HCT116 (cell line): Measurements from ENCODE around the gene FRMD3. TPM values are rescaled to one million over a fixed set of nuclear protein-coding genes. Genes with fewer than 3 reads are reported as not detected.

Experiments used
- ATAC-seq: fragments of 200-7000 bp; cut with Tn5 transposase; 2 replicates; pipeline ENCODE4 v1.9.1; 2020; ENCODE audit warnings: mild to moderate bottlenecking, moderate library complexity
- BruUV-seq: library from RNA; stranded (reverse); fragments of 400-500 nt; replicated peaks from 2 replicates; lab custom pipeline; 2021; lab: Mats Ljungman, UMichigan
- CTCF ChIA-PET: fragments of 300-600 bp; sonication (Branson Sonifier 250); formaldehyde crosslinking; loops from one replicate; lab custom pipeline; 2021; ENCODE audit warnings: antibody characterized with exemption; lab: Charles Lee
- POLR2A ChIA-PET: fragments of 300-600, 350-600 bp; sonication (Branson Sonifier 250); formaldehyde crosslinking; loops from one replicate; lab custom pipeline; 2021; ENCODE audit warnings: antibody characterized with exemption; lab: Charles Lee
- RAD21 ChIA-PET, 2 experiments: fragments of 300-600 bp; sonication (Branson Sonifier 250); formaldehyde crosslinking; loops; one replicate each; lab custom pipeline; 2023; ENCODE audit warnings: low total read pairs in 2 of 2; ENCODE audit not compliant: uncharacterized antibody in 2 of 2, unreplicated experiment in 2 of 2, low non-redundant PET in 1 of 2; lab: Charles Lee
- DNase-seq: peaks from one replicate; pipeline ENCODE4 v3.0.0-alpha.2; 2010; ENCODE audit warnings: low read depth, low spot score
- H2AFZ ChIP-seq: fragments of 200-600 bp; shearing (Covaris generic), sonication (generic); 2 replicates; pipeline ENCODE4 v1.6.1; 2017; ENCODE audit warnings: low read depth, mixed run types, mixed read lengths, antibody characterized with exemption, low read length; ENCODE audit not compliant: poor library complexity, severe bottlenecking
- H3K27ac ChIP-seq: 2 replicates; pipeline ENCODE4 v1.5.1; 2012; ENCODE audit warnings: low read depth, low read length
- H3K27me3 ChIP-seq: fragments of 200-600 bp; sonication (generic); 2 replicates; pipeline ENCODE4 v1.6.1; 2016; ENCODE audit warnings: mixed run types, low read length, mixed read lengths; ENCODE audit not compliant: insufficient read depth
- H3K36me3 ChIP-seq, 2 experiments: fragments of 200-500 bp in 1 of 2; fragments of 200-600 bp in 1 of 2; sonication (Bioruptor generic) in 1 of 2; sonication (generic) in 1 of 2; 2 replicates each; pipeline versions ENCODE4 v1.5.1 to v1.6.1; 2014 to 2016; ENCODE audit warnings: low read length in 2 of 2, inconsistent platforms in 1 of 2, mixed read lengths in 1 of 2, mixed run types in 1 of 2; ENCODE audit not compliant: insufficient read depth in 2 of 2, control insufficient read depth in 1 of 2
- H3K4me1 ChIP-seq, 2 experiments: fragments of 200-600 bp in 1 of 2; sonication (generic) in 1 of 2; 2 replicates each; pipeline versions ENCODE4 v1.5.1 to v1.6.1; 2012 to 2017; ENCODE audit warnings: low read length in 2 of 2, inconsistent platforms in 1 of 2, mild to moderate bottlenecking in 1 of 2, mixed read lengths in 1 of 2, mixed run types in 1 of 2, moderate library complexity in 1 of 2; ENCODE audit not compliant: insufficient read depth in 2 of 2, control insufficient read depth in 1 of 2
- H3K4me2 ChIP-seq: fragments of 200-600 bp; sonication (generic); 2 replicates; pipeline ENCODE4 v1.6.1; 2017; ENCODE audit warnings: mixed run types, low read length, mixed read lengths
- H3K4me3 ChIP-seq, 2 experiments: fragments of 200-600 bp in 1 of 2; sonication (generic) in 1 of 2; replicated peaks in 1 of 2; 2 replicates each; pipeline ENCODE4 v1.5.1; 2011 to 2016; ENCODE audit warnings: low read length in 2 of 2, control low read depth in 1 of 2, low read depth in 1 of 2, mild to moderate bottlenecking in 1 of 2, mixed read lengths in 1 of 2, mixed run types in 1 of 2
- H3K79me2 ChIP-seq: fragments of 200-600 bp; sonication (generic); 2 replicates; pipeline ENCODE4 v1.6.1; 2017; ENCODE audit warnings: mild to moderate bottlenecking, mixed run types, low read length, moderate library complexity, mixed read lengths; ENCODE audit not compliant: insufficient read depth
- H3K9ac ChIP-seq: fragments of 200-600 bp; sonication (generic); 2 replicates; pipeline ENCODE4 v1.6.1; 2016; ENCODE audit warnings: low read length, mixed read lengths
- H3K9me2 ChIP-seq: fragments of 200-600 bp; sonication (generic), shearing (Covaris generic); 2 replicates; pipeline ENCODE4 v1.6.1; 2017; ENCODE audit warnings: mixed run types, mild to moderate bottlenecking, moderate library complexity; ENCODE audit not compliant: insufficient read depth
- H3K9me3 ChIP-seq, 2 experiments: fragments of 200-500 bp in 1 of 2; fragments of 200-600 bp in 1 of 2; sonication (Bioruptor generic) in 1 of 2; sonication (generic) in 1 of 2; 2 replicates each; pipeline ENCODE4 v1.6.1; 2014 to 2017; ENCODE audit warnings: low read length in 2 of 2, mixed read lengths in 2 of 2, inconsistent platforms in 1 of 2, low read depth in 1 of 2, mild to moderate bottlenecking in 1 of 2, mixed run types in 1 of 2, moderate library complexity in 1 of 2; ENCODE audit not compliant: control insufficient read depth in 1 of 2, insufficient read depth in 1 of 2
- H4K20me1 ChIP-seq: fragments of 200-600 bp; sonication (generic), shearing (Covaris generic); 2 replicates; pipeline ENCODE4 v1.6.1; 2017; ENCODE audit warnings: mixed run types, mild to moderate bottlenecking, moderate library complexity; ENCODE audit not compliant: insufficient read depth
- CBX3 ChIP-seq: IDR thresholded peaks from 2 replicates; pipeline ENCODE4 v1.6.1; 2012; ENCODE audit warnings: low read depth
- CEBPB ChIP-seq: IDR thresholded peaks from 2 replicates; pipeline ENCODE4 v1.6.1; 2012; ENCODE audit warnings: low read depth
- EGR1 ChIP-seq: IDR thresholded peaks from 2 replicates; pipeline ENCODE4 v1.6.1; 2012; ENCODE audit warnings: low read depth
- EZH2 ChIP-seq: fragments of 200-600 bp; sonication (generic); IDR thresholded peaks from 2 replicates; pipeline ENCODE4 v1.6.1; 2017; ENCODE audit warnings: antibody characterized with exemption, mixed run types
- FOSL1 ChIP-seq: IDR thresholded peaks from 2 replicates; pipeline ENCODE4 v1.6.1; 2012; ENCODE audit warnings: low read depth
- JUND ChIP-seq: IDR thresholded peaks from 2 replicates; pipeline ENCODE4 v1.6.1; 2012
- MAX ChIP-seq: IDR thresholded peaks from 2 replicates; pipeline ENCODE4 v1.6.1; 2012
- RAD21 ChIP-seq: IDR thresholded peaks from 2 replicates; pipeline ENCODE4 v1.6.1; 2012; ENCODE audit warnings: low read depth, mild to moderate bottlenecking
- SIN3A ChIP-seq: IDR thresholded peaks from 2 replicates; pipeline ENCODE4 v1.6.1; 2012; ENCODE audit warnings: low read depth
- SP1 ChIP-seq: IDR thresholded peaks from 2 replicates; pipeline ENCODE4 v1.6.1; 2012; ENCODE audit warnings: low read depth
- SRF ChIP-seq: IDR thresholded peaks from 2 replicates; pipeline ENCODE4 v1.6.1; 2012; ENCODE audit warnings: low read depth
- YY1 ChIP-seq: IDR thresholded peaks from 2 replicates; pipeline ENCODE4 v1.6.1; 2011; ENCODE audit warnings: low read length, low read depth, moderate library complexity, mild to moderate bottlenecking; ENCODE audit not compliant: insufficient replicate concordance; ENCODE audit errors: extremely low read depth
- ZBTB33 ChIP-seq: IDR thresholded peaks from 2 replicates; pipeline ENCODE4 v1.6.1; 2011; ENCODE audit warnings: mild to moderate bottlenecking, low read length, moderate library complexity; ENCODE audit not compliant: insufficient replicate concordance; ENCODE audit errors: extremely low read depth
- ZNF274 ChIP-seq: fragments of 200-500 bp; sonication (Bioruptor generic); IDR thresholded peaks from 2 replicates; pipeline ENCODE4 v1.6.1; 2014; ENCODE audit warnings: mild to moderate bottlenecking, low read depth, low read length, inconsistent platforms
- intact Hi-C: fragments of 100-400 bp; cut with micrococcal nuclease; formaldehyde crosslinking; loops from 2 replicates; pipeline ENCODE4 v1.10.0; 2022
- total RNA-seq: library from RNA; stranded (reverse); gene quantifications from one replicate; pipeline ENCODE4 v1.2.1, GENCODE V29; 2021; ENCODE audit not compliant: unreplicated experiment
- TF ChIP-seq, protein P1 (sequence below), 3 experiments: fragments of 200-600 bp in 1 of 3; sonication (generic) in 1 of 3; IDR thresholded peaks in 2 of 3; conservative IDR thresholded peaks in 1 of 3; 2 replicates each; pipeline ENCODE4 v1.5.1; 2012 to 2017; ENCODE audit warnings: low read depth in 2 of 3, low read length in 2 of 3, antibody characterized with exemption in 1 of 3, borderline replicate concordance in 1 of 3, control low read depth in 1 of 3, mild to moderate bottlenecking in 1 of 3, mixed read lengths in 1 of 3, mixed run types in 1 of 3, moderate library complexity in 1 of 3; ENCODE audit not compliant: insufficient read depth in 1 of 3
- TF ChIP-seq, protein P2 (sequence below): IDR thresholded peaks from 2 replicates; pipeline ENCODE4 v1.6.1; 2012; ENCODE audit warnings: low read depth
- TF ChIP-seq, protein P3 (sequence below): IDR thresholded peaks from 2 replicates; pipeline ENCODE4 v1.6.1; 2012

Gene FRMD3
- total RNA-seq, 1 experiment from 2014 or later, result 0.89 TPM

GRCh38 chr9:83484990-83485389, 53.2 kb downstream of the FRMD3 start:
- BruUV-seq, result no TSS peak
- TF ChIP-seq SIN3A (no peak), YY1 (no peak), SRF (no peak), CEBPB (no peak), ZNF274 (no peak), EZH2 (no peak), MAX (no peak), FOSL1 (no peak), CBX3 (no peak), EGR1 (no peak), JUND (no peak), RAD21 (no peak), SP1 (no peak), ZBTB33 (no peak)
- TF ChIP-seq, protein P1, sequence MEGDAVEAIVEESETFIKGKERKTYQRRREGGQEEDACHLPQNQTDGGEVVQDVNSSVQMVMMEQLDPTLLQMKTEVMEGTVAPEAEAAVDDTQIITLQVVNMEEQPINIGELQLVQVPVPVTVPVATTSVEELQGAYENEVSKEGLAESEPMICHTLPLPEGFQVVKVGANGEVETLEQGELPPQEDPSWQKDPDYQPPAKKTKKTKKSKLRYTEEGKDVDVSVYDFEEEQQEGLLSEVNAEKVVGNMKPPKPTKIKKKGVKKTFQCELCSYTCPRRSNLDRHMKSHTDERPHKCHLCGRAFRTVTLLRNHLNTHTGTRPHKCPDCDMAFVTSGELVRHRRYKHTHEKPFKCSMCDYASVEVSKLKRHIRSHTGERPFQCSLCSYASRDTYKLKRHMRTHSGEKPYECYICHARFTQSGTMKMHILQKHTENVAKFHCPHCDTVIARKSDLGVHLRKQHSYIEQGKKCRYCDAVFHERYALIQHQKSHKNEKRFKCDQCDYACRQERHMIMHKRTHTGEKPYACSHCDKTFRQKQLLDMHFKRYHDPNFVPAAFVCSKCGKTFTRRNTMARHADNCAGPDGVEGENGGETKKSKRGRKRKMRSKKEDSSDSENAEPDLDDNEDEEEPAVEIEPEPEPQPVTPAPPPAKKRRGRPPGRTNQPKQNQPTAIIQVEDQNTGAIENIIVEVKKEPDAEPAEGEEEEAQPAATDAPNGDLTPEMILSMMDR (IDR thresholded peaks at IDR 0.05 in 2 of 3, conservative IDR thresholded peaks at IDR 0.05 in 1 of 3; ENCODE audit: borderline replicate concordance in 1 of 3, insufficient read depth in 1 of 3, low read depth in 2 of 3, low read length in 2 of 3), result no peak
- TF ChIP-seq, protein P2, sequence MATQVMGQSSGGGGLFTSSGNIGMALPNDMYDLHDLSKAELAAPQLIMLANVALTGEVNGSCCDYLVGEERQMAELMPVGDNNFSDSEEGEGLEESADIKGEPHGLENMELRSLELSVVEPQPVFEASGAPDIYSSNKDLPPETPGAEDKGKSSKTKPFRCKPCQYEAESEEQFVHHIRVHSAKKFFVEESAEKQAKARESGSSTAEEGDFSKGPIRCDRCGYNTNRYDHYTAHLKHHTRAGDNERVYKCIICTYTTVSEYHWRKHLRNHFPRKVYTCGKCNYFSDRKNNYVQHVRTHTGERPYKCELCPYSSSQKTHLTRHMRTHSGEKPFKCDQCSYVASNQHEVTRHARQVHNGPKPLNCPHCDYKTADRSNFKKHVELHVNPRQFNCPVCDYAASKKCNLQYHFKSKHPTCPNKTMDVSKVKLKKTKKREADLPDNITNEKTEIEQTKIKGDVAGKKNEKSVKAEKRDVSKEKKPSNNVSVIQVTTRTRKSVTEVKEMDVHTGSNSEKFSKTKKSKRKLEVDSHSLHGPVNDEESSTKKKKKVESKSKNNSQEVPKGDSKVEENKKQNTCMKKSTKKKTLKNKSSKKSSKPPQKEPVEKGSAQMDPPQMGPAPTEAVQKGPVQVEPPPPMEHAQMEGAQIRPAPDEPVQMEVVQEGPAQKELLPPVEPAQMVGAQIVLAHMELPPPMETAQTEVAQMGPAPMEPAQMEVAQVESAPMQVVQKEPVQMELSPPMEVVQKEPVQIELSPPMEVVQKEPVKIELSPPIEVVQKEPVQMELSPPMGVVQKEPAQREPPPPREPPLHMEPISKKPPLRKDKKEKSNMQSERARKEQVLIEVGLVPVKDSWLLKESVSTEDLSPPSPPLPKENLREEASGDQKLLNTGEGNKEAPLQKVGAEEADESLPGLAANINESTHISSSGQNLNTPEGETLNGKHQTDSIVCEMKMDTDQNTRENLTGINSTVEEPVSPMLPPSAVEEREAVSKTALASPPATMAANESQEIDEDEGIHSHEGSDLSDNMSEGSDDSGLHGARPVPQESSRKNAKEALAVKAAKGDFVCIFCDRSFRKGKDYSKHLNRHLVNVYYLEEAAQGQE, result no peak
- TF ChIP-seq, protein P3, sequence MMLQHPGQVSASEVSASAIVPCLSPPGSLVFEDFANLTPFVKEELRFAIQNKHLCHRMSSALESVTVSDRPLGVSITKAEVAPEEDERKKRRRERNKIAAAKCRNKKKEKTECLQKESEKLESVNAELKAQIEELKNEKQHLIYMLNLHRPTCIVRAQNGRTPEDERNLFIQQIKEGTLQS, result no peak
- Histone ChIP-seq H3K79me2 (no peaks in the 10 kb centered on the region), H3K4me1 (no peaks in the 10 kb centered on the region), H3K27me3 (no peaks in the 10 kb centered on the region), H3K9me2 (no peaks in the 10 kb centered on the region), H3K27ac (no peak overlapping the region), H3K4me3 (no peak overlapping the region), H3K9ac (no peak overlapping the region), H3K36me3 (no peaks in the 10 kb centered on the region), H4K20me1 (no peaks in the 10 kb centered on the region), H3K4me2 (no peak overlapping the region), H3K9me3 (no peaks in the 10 kb centered on the region), H2AFZ (no peak overlapping the region)
- intact Hi-C loops, result no loop called here
- POLR2A ChIA-PET, result no interaction called here
- no peak for ATAC-seq
- CTCF ChIA-PET, result no interaction called here
- no peak for DNase-seq
- RAD21 ChIA-PET, result no interaction called here
